Right ventricle myocardium superior (tissue), 1 donor: ENCODE data around the gene LRMDA. TPM values are rescaled to one million over a fixed set of nuclear protein-coding genes. Genes with fewer than 3 reads are reported as not detected.

Experiments
- ATAC-seq: fragments of 200-7000 bp; cut with Tn5 transposase; one replicate; pipeline ENCODE4 v1.9.1; 2020; ENCODE audit warnings: mild to moderate bottlenecking; ENCODE audit not compliant: poor library complexity
- DNase-seq: peaks from one replicate; pipeline ENCODE4 v3.0.0-alpha.2; 2020
- intact Hi-C: fragments of 100-400 bp; cut with DNase I; formaldehyde crosslinking; loops from one replicate; pipeline ENCODE4 v1.11.2; 2022
- total RNA-seq: library from RNA; stranded (reverse); fragmentation: NEBNext Ultra II Directional; extraction: Animal tissue kit (Norgen Biotek cat#: 25700); gene quantifications from one replicate; pipeline ENCODE4 v1.2.1, GENCODE V29; 2021
- donor health status: DM: no; HTN: yes; CAD: no; lungs with severe emphysema.

The LRMDA gene
- total RNA-seq, 1 donor from 2014 or later, result 26.3 TPM

DNA sequence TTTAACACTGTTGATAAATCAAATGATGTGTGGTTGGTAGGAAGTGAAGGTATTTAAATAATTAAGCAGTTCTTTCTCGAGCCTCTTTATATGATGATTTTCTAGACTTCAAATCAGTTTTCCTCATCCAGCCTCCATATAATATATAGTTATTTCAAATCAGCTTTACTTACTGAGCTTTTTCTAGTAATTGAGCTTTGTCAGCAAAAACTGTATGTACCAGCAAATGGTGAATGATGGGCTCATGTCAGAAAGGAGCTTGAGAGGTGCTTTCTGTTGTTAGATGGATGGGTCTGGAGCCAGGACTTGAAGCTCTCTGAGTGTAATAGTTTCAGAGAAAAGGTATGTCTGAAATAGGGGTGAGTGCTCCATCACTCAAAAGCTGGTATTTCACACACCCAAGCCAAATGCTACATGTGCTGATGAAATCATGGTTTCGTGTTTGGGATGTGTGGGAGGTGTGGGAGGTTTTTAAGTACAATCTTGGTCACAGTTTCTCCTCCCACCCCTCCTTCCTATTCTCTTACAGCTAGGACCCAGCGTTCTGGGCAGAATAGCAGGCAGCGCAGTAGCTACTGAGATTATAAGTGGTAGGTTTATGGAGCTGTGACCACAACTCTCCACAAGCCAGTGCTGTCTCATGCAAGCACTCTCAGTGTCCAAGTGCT, 55.8 kb downstream of the LRMDA start:
- DNase-seq, result no peak
- no peak for ATAC-seq
- intact Hi-C loops, result no loop called here

DNA sequence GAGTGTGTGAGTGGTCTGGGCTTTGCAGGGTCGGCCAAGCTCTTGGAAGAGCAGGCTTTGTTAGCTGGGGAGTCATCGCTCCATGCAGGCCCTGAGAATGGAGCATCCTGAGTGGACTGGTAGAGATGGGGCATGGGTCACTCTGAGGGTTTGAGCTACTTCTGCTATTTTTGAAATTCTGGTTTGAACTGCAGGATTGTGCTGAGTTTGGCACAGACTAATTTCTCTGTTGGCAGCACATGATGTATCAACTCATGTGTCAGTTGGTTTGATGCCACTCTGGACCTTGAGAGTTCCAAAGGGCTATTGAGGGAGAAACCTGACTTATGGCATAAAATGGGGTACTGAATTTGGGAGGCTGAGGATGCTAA, 56.3 kb downstream of the LRMDA start:
- DNase-seq (no peak), ATAC-seq (no peak)

GRCh38 chr10:75492173-75492925, 60.9 kb downstream of the LRMDA start:
- no peak for ATAC-seq
- no peak for DNase-seq
- intact Hi-C loops, result no loop called here

More for the DNA sequence above, 56.3 kb downstream of the LRMDA start:
- intact Hi-C loops, result no loop called here

DNA sequence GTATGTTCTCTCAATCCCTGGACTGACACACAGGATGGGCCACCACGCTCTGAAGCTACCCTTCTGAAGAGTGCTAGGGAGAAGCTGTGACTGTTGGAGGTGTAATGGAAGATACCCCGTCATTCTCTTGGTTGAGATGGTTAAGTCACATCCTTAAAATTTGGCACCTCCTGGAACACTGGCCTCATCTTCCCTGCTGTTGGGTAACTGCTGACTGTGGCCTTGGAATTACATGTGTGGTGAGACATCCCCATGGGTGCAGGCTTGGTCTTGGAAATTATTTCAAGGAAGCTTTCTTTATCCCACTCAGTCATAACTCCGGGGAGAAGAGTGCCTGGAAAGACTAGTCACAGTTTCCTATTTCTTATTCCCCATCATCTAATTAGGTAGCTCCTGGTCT, 62.0 kb downstream of the LRMDA start:
- DNase-seq (no peak), ATAC-seq (no peak)
- intact Hi-C loops, result no loop called here

- ATAC-seq, result no peak
- intact Hi-C loops, result no loop called here
- DNase-seq, result no peak
These were observed 64.2 kb downstream of the LRMDA start for GRCh38 chr10:75495434-75496190.

- intact Hi-C loops, result no loop called here
- no peak for DNase-seq
- ATAC-seq, result no peak
These were observed 64.8 kb downstream of the LRMDA start for GRCh38 chr10:75496191-75496567.

DNA sequence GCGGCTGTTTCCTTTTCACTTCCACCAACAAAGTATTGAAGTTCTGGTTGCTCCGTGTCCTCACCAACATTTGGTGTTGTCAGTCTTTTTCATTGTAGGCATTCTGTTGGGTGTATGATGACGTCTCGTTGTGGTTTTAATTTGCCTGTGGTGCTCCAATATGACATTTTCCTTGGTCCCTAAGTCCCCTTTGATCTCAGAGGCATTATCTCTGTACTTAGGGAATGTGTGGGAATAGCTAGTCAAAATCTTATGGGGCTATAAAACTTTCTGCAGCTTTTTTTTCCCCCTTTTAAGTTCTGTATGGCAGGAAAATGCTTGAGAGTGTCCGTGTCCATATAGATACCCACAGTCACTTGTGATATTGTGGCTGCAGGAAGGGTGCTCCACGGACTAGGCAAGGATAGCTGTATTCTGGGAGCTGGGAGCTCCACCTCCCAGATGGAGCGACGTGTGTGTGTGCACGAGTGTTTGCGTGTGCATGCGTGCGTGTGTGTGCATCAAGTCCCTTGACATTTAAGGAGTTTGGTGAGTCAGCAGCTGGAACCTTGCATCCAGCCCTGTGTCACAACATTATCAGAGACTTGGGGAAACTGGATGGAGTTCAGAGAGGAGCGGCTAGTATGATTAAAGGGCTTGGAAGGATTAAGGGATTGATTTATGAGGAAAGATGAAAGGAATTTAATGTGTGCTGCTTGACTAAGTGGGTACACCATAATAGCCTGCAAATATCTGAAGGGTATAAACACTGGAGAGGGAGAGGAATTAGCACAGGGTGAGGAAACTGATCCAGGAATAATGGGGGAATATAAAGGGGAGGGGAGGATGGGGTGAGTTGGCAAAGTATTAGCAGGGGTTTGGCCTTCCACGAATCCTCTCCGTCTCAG, 66.8 kb downstream of the LRMDA start:
- no peak for ATAC-seq
- DNase-seq, result peak; percentile 47
- intact Hi-C loops, result no loop called here

DNA sequence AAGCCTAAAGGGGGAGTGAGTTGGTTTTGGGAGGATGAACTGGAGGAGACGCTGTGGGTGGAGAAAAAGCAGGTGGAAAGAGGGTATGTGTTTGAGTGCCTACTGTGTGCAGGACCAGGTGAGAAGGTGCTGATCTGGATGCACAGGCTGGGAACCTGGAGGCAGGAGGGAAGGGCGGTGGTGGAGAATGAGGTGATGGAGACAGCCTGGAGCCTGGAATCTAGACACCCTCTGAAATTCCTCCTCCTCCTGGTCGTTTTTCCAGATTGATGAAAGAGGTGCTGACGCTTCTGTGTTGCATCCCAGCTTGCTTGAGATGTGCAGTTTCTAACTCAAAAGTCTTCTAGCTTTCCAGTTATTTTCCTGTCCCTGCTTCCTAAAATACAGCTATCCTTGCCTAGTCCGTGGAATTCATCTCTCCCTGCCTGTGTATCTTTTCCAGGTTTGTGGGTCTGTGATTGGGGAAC, 67.5 kb downstream of the LRMDA start:
- DNase-seq (no peak), ATAC-seq (no peak)

GRCh38 chr10:75499556-75500160, 68.2 kb downstream of the LRMDA start:
- ATAC-seq, result no peak

More for the DNA sequence above, 67.5 kb downstream of the LRMDA start:
- intact Hi-C loops, result no loop called here

GRCh38 chr10:75502389-75502788, 71.0 kb downstream of the LRMDA start:
- intact Hi-C loops, result no loop called here
- DNase-seq (no peak), ATAC-seq (no peak)

More at GRCh38 chr10:75499556-75500160, 68.2 kb downstream of the LRMDA start:
- no peak for DNase-seq
- intact Hi-C loops, result no loop called here

DNA sequence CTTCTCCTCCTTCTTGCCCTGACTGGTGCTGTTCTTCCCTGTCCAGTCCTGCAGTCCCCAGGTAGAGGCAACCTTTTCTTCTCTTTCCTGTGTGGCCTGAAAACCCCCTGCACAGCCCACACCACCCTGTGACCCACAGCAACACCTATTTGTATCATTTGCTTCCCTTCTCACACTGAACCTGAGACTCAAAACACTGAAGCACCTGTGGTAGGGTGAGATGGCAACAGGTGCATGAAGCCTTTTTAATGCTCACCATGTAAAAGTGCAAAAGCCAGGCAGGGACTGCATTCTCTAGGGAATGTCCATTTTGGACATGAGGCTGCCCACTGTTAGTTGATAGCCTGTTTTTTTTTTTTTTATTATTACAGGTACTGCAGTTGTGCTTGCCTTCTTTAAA, 71.4 kb downstream of the LRMDA start:
- ATAC-seq, result no peak
- no peak for DNase-seq
- intact Hi-C loops, result no loop called here

DNA sequence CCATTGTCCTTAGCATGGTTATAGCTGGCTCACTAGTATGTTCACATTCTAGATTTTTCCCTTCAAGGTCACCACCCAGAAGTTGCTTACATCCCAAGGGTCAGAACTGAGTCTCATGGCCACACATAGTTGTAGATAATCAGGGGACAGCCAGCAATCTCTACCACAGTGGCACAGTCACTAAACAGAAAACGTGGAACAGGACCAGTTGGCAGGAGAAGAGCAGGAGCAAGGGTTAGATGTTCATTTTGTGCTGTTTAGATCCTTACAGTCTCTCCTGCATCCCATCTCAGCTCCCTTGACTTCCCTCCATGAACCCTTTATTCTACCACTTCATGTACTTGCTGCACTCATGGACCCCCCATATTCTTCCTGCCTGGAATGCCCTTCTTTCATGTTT, 73.9 kb downstream of the LRMDA start:
- DNase-seq (no peak), ATAC-seq (no peak)
- intact Hi-C loops, result no loop called here

GRCh38 chr10:75505840-75506506, 74.5 kb downstream of the LRMDA start:
- DNase-seq (no peak), ATAC-seq (no peak)
- intact Hi-C loops, result no loop called here

DNA sequence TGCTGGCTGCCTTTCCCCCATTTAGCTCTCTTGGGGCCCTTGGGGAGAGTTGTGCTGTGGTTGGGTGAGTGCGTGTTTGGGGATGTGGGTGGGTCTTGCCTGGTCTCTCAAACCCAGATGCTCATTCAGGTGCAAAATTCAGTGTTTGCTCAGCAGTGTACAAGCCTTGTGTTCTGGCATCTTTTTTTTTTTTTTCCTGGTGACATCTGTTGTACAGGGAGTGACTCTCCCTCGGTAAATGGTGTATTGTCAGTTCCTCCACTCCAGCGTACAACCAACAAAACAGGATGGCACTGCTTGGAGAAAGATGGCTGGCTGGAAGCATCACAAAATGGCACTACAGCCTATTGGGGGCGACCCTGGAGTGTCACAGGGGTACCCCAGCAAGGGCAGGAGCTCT, 75.5 kb downstream of the LRMDA start:
- intact Hi-C loops, result no loop called here
- ATAC-seq (no peak), DNase-seq (no peak)

- no peak for DNase-seq
- no peak for ATAC-seq
- intact Hi-C loops, result no loop called here
These were observed 76.0 kb downstream of the LRMDA start for GRCh38 chr10:75507469-75507868.

GRCh38 chr10:75508239-75508813, 76.9 kb downstream of the LRMDA start:
- intact Hi-C loops, result no loop called here
- no peak for ATAC-seq
- DNase-seq, result no peak

DNA sequence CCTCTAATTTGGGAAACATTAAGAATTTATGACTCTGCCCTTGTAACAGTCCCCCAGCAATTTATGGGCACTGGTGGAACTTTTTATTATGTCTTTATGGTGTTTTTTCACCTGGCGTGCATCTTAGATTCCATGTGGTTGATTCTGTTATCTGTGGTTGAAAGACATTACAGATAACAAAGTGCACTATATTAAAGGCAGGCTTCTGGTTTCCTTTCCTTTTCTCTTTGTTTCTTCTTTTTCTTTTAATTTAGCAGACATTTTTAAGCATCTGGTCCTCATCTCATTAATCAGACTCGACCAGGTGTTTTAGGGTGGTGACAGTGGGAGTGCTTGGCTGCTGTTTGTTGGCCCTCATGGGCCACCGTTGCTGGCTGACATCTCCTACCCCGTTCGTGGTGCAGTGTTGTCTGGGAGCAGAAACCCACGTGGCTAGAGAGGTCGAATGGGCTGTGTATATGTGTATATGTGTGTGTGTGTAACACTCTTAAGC, 77.4 kb downstream of the LRMDA start:
- intact Hi-C loops, result no loop called here
- ATAC-seq (no peak), DNase-seq (no peak)
